ENCODE data around the gene CYP46A1.

Gene CYP46A1

DNA sequence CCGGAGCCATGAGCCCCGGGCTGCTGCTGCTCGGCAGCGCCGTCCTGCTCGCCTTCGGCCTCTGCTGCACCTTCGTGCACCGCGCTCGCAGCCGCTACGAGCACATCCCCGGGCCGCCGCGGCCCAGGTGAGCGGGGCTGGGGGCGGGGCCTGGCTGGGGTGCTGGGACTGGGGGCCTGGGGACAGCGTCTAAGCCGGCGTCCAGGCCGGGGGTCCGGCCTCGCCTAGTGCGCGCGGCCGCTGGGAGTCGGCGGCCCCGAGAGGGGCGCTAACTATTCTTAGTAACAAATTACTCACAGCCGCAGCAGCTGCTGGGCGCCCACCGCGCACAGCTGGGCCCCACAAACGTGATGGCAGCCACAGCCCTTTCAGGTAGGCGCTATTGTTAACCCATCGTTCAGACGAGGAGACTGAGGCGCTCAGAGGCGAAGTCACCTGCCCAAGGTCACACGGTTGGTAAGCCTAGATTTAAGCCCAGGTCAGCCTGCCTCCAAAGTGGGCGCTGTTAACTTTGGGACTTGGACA is 374 bp downstream of the CYP46A1 start:
- Histone ChIP-seq H3K27me3 (ENCODE audit: low read length) (no peaks in the 10 kb centered on the region), H3K9ac (ENCODE audit: low read length) (peak overlapping the region; percentile 37), H2AFZ (ENCODE audit: low read depth, low read length, severe bottlenecking) (peak overlapping the region; percentile 52), H3K79me2 (ENCODE audit: insufficient read depth, low read length) (no peaks in the 10 kb centered on the region), H3K9me3 (ENCODE audit: insufficient read depth, low read length) (no peaks in the 10 kb centered on the region), H3F3A (ENCODE audit: insufficient read depth) (no peaks in the 10 kb centered on the region), H3K4me2 (ENCODE audit: low read depth, low read length, poor library complexity, severe bottlenecking) (peak overlapping the region; percentile 64), H3K4me3 (ENCODE audit: insufficient read depth, low read length, poor library complexity, severe bottlenecking) (peak overlapping the region; percentile 55), H3K27ac (ENCODE audit: low read depth, low read length) (no peak overlapping the region), H4K20me1 (ENCODE audit: low read depth, low read length) (no peaks in the 10 kb centered on the region), H3K36me3 (ENCODE audit: low read length) (no peaks in the 10 kb centered on the region), H3K9me2 (replicated peaks; ENCODE audit: insufficient read depth, low read length) (no peaks in the 10 kb centered on the region)
- TF ChIP-seq CTCF (IDR thresholded peaks at IDR 0.05; ENCODE audit: insufficient read depth, low read length, poor library complexity, severe bottlenecking) (no peak), EZH2phosphoT487 (conservative IDR thresholded peaks at IDR 0.05; ENCODE audit: low read length) (no peak)

DNA sequence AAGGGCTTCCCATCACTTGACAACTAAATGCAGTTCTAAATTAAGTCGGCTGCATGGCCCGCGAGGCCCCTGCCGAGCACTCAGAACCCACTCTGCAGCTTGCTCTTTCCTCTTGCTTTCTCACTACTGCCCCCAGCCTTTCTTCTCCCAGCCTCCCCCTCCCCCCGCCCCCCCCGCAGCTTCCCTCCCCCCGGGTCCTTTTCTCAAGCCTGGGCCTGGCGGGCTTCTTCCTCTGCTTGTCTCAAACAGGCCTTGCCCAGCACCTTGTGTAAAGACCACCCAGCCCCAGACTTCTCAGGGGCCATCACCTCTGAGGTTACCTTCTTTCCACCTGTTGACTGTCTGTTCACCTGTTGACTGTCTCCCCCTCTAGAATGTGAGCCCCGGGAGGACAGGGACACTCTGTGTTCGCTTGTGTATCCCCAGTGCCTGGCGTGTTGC is 1.1 kb downstream of the CYP46A1 start:
- no peak overlapping the region for H2AFZ ChIP-seq (ENCODE audit: low read depth, low read length, severe bottlenecking)
- no peak overlapping the region for H3K4me2 ChIP-seq (ENCODE audit: low read depth, low read length, poor library complexity, severe bottlenecking)
- H3K79me2 ChIP-seq (ENCODE audit: insufficient read depth, low read length), result no peaks in the 10 kb centered on the region
- no peak overlapping the region for H3K27ac ChIP-seq (ENCODE audit: low read depth, low read length)
- H3K27me3 ChIP-seq (ENCODE audit: low read length), result no peaks in the 10 kb centered on the region
- H3K9me3 ChIP-seq (ENCODE audit: insufficient read depth, low read length), result no peaks in the 10 kb centered on the region
- H3K36me3 ChIP-seq (ENCODE audit: low read length), result no peaks in the 10 kb centered on the region
- no peaks in the 10 kb centered on the region for H3F3A ChIP-seq (ENCODE audit: insufficient read depth)
- no peak overlapping the region for H3K4me3 ChIP-seq (ENCODE audit: insufficient read depth, low read length, poor library complexity, severe bottlenecking)
- H3K9ac ChIP-seq (ENCODE audit: low read length), result no peak overlapping the region
- H4K20me1 ChIP-seq (ENCODE audit: low read depth, low read length), result no peaks in the 10 kb centered on the region
- no peaks in the 10 kb centered on the region for H3K9me2 ChIP-seq (replicated peaks; ENCODE audit: insufficient read depth, low read length)
- TF ChIP-seq CTCF (IDR thresholded peaks at IDR 0.05; ENCODE audit: insufficient read depth, low read length, poor library complexity, severe bottlenecking) (no peak), EZH2phosphoT487 (conservative IDR thresholded peaks at IDR 0.05; ENCODE audit: low read length) (no peak)

DNA sequence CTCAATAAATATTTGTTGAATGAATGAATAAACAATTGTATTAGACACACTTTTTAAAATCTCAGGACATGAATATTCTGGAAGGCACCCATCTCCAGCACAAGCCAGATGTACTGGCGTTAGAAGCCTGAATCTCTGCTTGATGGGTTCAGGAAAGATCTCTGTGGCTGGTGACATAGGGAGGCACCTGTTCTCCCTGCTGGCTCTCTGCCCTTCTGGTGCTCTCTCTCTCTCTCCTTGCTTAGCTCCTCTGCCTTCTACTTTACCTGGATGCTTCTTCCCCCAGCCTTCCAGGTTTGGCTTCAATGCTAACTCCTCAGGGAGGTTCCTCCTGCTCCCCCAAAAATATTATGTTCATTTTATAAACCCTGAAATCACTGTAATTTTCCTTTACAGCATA is 1.5 kb downstream of the CYP46A1 start:
- H3K4me3 ChIP-seq (ENCODE audit: insufficient read depth, low read length, poor library complexity, severe bottlenecking), result no peak overlapping the region
- no peaks in the 10 kb centered on the region for H3K79me2 ChIP-seq (ENCODE audit: insufficient read depth, low read length)
- H3F3A ChIP-seq (ENCODE audit: insufficient read depth), result no peaks in the 10 kb centered on the region
- TF ChIP-seq EZH2phosphoT487 (conservative IDR thresholded peaks at IDR 0.05; ENCODE audit: low read length) (no peak), CTCF (IDR thresholded peaks at IDR 0.05; ENCODE audit: insufficient read depth, low read length, poor library complexity, severe bottlenecking) (no peak)
- no peaks in the 10 kb centered on the region for H3K36me3 ChIP-seq (ENCODE audit: low read length)
- no peaks in the 10 kb centered on the region for H3K9me2 ChIP-seq (replicated peaks; ENCODE audit: insufficient read depth, low read length)
- no peaks in the 10 kb centered on the region for H4K20me1 ChIP-seq (ENCODE audit: low read depth, low read length)
- no peak overlapping the region for H3K9ac ChIP-seq (ENCODE audit: low read length)
- H3K4me2 ChIP-seq (ENCODE audit: low read depth, low read length, poor library complexity, severe bottlenecking), result no peak overlapping the region
- no peaks in the 10 kb centered on the region for H3K9me3 ChIP-seq (ENCODE audit: insufficient read depth, low read length)
- no peak overlapping the region for H3K27ac ChIP-seq (ENCODE audit: low read depth, low read length)
- H2AFZ ChIP-seq (ENCODE audit: low read depth, low read length, severe bottlenecking), result no peak overlapping the region
- H3K27me3 ChIP-seq (ENCODE audit: low read length), result no peaks in the 10 kb centered on the region

Measured in SU-DHL-6 (cell line).